Neuronal stem cell (in vitro differentiated cells): ENCODE data around the gene HOXB3. TPM values are rescaled to one million over a fixed set of nuclear protein-coding genes. Genes with fewer than 3 reads are reported as not detected.

Experiments
- DNase-seq: peaks from one replicate; pipeline ENCODE4 v3.0.0-alpha.2; 2013; ENCODE audit warnings: low spot score
- H2AFZ ChIP-seq: one replicate; pipeline ENCODE4 v1.6.1; 2013; ENCODE audit warnings: mild to moderate bottlenecking, low read length, inconsistent platforms
- H2AK5ac ChIP-seq: 2 replicates; pipeline ENCODE4 v1.6.1; 2013; ENCODE audit warnings: low read depth, mild to moderate bottlenecking, inconsistent platforms, low read length, moderate library complexity, mixed read lengths
- H2BK120ac ChIP-seq: 2 replicates; pipeline ENCODE4 v1.6.1; 2013; ENCODE audit warnings: low read depth, mild to moderate bottlenecking, inconsistent platforms, low read length, moderate library complexity, mixed read lengths
- H2BK12ac ChIP-seq: one replicate; pipeline ENCODE4 v1.6.1; 2013; ENCODE audit warnings: low read length, inconsistent platforms
- H2BK15ac ChIP-seq: 2 replicates; pipeline ENCODE4 v1.6.1; 2013; ENCODE audit warnings: mild to moderate bottlenecking, low read length, inconsistent platforms, mixed read lengths
- H2BK5ac ChIP-seq: one replicate; pipeline ENCODE4 v1.6.1; 2013; ENCODE audit warnings: inconsistent platforms, mild to moderate bottlenecking, low read length, moderate library complexity
- H3K14ac ChIP-seq: one replicate; pipeline ENCODE4 v1.6.1; 2013; ENCODE audit warnings: low read length, inconsistent platforms
- H3K18ac ChIP-seq: 2 replicates; pipeline ENCODE4 v1.6.1; 2013; ENCODE audit warnings: low read length, inconsistent platforms
- H3K23ac ChIP-seq: 2 replicates; pipeline ENCODE4 v1.6.1; 2013; ENCODE audit warnings: low read depth, mild to moderate bottlenecking, mixed read lengths, low read length, inconsistent platforms; ENCODE audit not compliant: poor library complexity
- H3K27ac ChIP-seq: replicated peaks from 3 replicates; pipeline ENCODE4 v1.5.1; 2013; ENCODE audit warnings: low read length, inconsistent platforms
- H3K27me3 ChIP-seq, 3 experiments: 2 replicates each; pipeline ENCODE4 v1.6.1; 2013; ENCODE audit warnings: low read length in 3 of 3, mild to moderate bottlenecking in 2 of 3, inconsistent platforms in 1 of 3, low read depth in 1 of 3, mixed read lengths in 1 of 3, moderate library complexity in 1 of 3; ENCODE audit not compliant: control insufficient read depth in 3 of 3, insufficient read depth in 3 of 3
- H3K36me3 ChIP-seq, 2 donors: replicated peaks in 1 of 2; 2 replicates each; pipeline ENCODE4 v1.6.1; 2013; ENCODE audit warnings: low read length in 2 of 2; ENCODE audit not compliant: control insufficient read depth in 2 of 2, insufficient read depth in 2 of 2
- H3K4ac ChIP-seq: 2 replicates; pipeline ENCODE4 v1.6.1; 2013; ENCODE audit warnings: inconsistent platforms, mild to moderate bottlenecking, low read length, moderate library complexity
- H3K4me1 ChIP-seq, 2 donors: 1 replicate in 1 of 2; 2 replicates in 1 of 2; pipeline ENCODE4 v1.6.1; 2013; ENCODE audit warnings: low read length in 2 of 2, low read depth in 1 of 2; ENCODE audit not compliant: control insufficient read depth in 2 of 2, insufficient read depth in 1 of 2
- H3K4me2 ChIP-seq: one replicate; pipeline ENCODE4 v1.6.1; 2013; ENCODE audit warnings: mild to moderate bottlenecking, low read length, inconsistent platforms; ENCODE audit not compliant: insufficient read depth, poor library complexity, severe bottlenecking
- H3K4me3 ChIP-seq, 2 donors: 2 replicates each; pipeline ENCODE4 v1.5.1; 2013; ENCODE audit warnings: low read length in 2 of 2, mild to moderate bottlenecking in 2 of 2, inconsistent platforms in 1 of 2, moderate library complexity in 1 of 2
- H3K79me1 ChIP-seq: one replicate; pipeline ENCODE4 v1.6.1; 2013; ENCODE audit warnings: low read depth, mild to moderate bottlenecking, inconsistent platforms, low read length, moderate library complexity
- H3K9ac ChIP-seq: one replicate; pipeline ENCODE4 v1.6.1; 2013; ENCODE audit warnings: mild to moderate bottlenecking, low read depth, low read length, inconsistent platforms; ENCODE audit not compliant: poor library complexity
- H3K9me3 ChIP-seq, 2 donors: replicated peaks in 1 of 2; 2 replicates each; pipeline versions ENCODE3 to v1.6.1; 2013; ENCODE audit warnings: low read length in 2 of 2, mild to moderate bottlenecking in 2 of 2, inconsistent platforms in 1 of 2, low read depth in 1 of 2, mixed read lengths in 1 of 2, moderate library complexity in 1 of 2; ENCODE audit not compliant: control insufficient read depth in 2 of 2, insufficient read depth in 1 of 2
- H4K8ac ChIP-seq: one replicate; pipeline ENCODE4 v1.6.1; 2013; ENCODE audit warnings: low read depth, mild to moderate bottlenecking, inconsistent platforms, low read length, moderate library complexity
- H4K91ac ChIP-seq: one replicate; pipeline ENCODE4 v1.6.1; 2013; ENCODE audit warnings: low read length, low read depth, mild to moderate bottlenecking, inconsistent platforms; ENCODE audit not compliant: poor library complexity
- WGBS, 2 donors: extraction: QIAGEN DNeasy Blood & Tissue Kit; methylation state at CpG; one replicate each; pipeline ENCODE4 v1.1.7; 2013; ENCODE audit warnings: missing lambda C conversion rate in 2 of 2, mixed read lengths in 1 of 2; ENCODE audit not compliant: insufficient read length in 2 of 2, insufficient replicate concordance in 1 of 2; ENCODE audit errors: extremely low coverage in 2 of 2; 5-methylcytosine and 5-hydroxymethylcytosine counted together
- polyA plus RNA-seq, 2 experiments: library from polyadenylated mRNA; stranded (reverse); fragments of 200-250 nt; gene quantifications; one replicate each; pipeline ENCODE4 v1.2.3, GENCODE V29; 2013

HOXB3 gene
- not detected for polyA plus RNA-seq (2013, experiment 1 of 2)
- polyA plus RNA-seq (2013, experiment 2 of 2): not detected

DNA sequence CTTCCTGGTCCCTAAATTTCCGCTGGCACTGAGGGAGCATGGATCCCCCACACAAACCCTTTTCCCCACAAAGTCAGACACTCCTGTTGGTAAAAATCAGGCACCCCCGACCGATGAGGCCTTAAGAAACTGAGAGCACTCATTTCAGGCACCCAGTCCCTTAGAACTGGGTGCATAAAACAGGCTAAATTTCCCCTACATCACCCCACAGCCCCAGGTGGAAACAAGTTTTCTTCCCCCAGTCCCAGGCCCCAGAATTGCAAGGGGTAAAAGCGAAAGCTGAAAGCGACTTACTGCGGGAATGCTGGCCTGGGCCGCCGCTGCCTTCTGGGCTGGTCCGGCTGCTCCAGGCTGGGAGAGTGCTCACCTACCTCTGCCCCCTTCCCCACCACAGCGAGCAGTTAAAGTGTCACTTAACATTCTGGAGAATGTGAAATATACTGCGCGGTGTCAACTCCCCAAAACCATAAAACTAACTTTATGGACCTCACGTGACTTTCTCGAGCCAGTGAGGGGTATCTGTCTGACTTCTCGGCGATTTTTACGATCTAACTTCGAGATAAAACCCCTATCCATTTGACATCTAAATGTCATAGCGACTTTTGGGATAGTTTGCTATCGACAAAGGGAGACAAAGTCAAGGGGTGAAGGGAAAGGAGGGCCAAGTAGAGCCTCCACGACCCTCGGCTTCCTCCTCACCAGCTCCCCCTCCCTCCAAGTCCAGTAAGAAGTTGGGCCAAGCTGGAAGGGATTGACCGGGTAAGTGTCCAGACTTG is at the start of gene HOXB3:
Gene HOXB3 (minus strand): TSS at position 411 of the 776 bp plus-strand sequence. CDS start 37,767 bp downstream, outside the sequence.
- no peak within 1 kb of the TSS for H2AK5ac ChIP-seq
- H3K36me3 ChIP-seq: no peaks in the 10 kb centered on the region
- H2BK15ac ChIP-seq: no peak within 1 kb of the TSS
- H3K4ac ChIP-seq: no peak within 1 kb of the TSS
- no peaks in the 10 kb centered on the region for H3K4me1 ChIP-seq
- no peak within 1 kb of the TSS for H2BK120ac ChIP-seq
- no peak within 1 kb of the TSS for H4K8ac ChIP-seq
- peaks cover 0 to 1% of the 10 kb centered on the region in 2 donors for H3K9me3 ChIP-seq
- no peak within 1 kb of the TSS for H2BK5ac ChIP-seq
- no peak within 1 kb of the TSS for H3K27ac ChIP-seq
- no peak for DNase-seq
- H3K23ac ChIP-seq: no peak within 1 kb of the TSS
- no peak within 1 kb of the TSS for H3K18ac ChIP-seq
- H4K91ac ChIP-seq: no peak within 1 kb of the TSS
- no peak within 1 kb of the TSS for H3K14ac ChIP-seq
- WGBS, 2 donors: no CpG with 5 or more reads among the region's 23 CpGs
- H3K27me3 ChIP-seq: peaks cover 58 to 100% (median 100%) of the 10 kb centered on the region in 3 experiments
- no peaks in the 10 kb centered on the region for H3K79me1 ChIP-seq
- no peak within 1 kb of the TSS for H3K4me3 ChIP-seq
- no peak within 1 kb of the TSS for H3K9ac ChIP-seq
- H3K4me2 ChIP-seq: no peak within 1 kb of the TSS
- no peak within 1 kb of the TSS for H2AFZ ChIP-seq
- no peak within 1 kb of the TSS for H2BK12ac ChIP-seq

DNA sequence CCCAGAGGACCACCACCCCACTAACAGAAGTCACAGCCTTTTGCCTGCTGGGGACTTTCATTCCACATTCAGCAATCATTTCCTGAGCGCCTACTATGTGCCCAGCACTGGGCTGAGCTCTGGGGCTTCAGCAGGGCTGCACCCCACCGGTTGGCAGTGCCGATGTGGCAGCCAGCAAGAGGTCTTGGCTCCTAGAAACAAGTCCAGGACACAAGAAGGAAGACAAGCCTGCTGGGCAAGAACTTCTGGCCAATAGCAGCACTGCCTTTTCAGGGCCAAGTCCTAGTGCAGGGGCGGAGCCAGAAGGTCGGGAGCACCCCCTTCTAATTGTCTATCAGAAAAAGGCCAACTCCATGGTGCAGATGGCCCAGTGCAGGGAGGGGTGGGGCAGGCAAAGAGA is 49.1 kb upstream of the HOXB3 start:
- H3K9me3 ChIP-seq: peaks cover 2 to 3% of the 10 kb centered on the region in 2 donors

DNA sequence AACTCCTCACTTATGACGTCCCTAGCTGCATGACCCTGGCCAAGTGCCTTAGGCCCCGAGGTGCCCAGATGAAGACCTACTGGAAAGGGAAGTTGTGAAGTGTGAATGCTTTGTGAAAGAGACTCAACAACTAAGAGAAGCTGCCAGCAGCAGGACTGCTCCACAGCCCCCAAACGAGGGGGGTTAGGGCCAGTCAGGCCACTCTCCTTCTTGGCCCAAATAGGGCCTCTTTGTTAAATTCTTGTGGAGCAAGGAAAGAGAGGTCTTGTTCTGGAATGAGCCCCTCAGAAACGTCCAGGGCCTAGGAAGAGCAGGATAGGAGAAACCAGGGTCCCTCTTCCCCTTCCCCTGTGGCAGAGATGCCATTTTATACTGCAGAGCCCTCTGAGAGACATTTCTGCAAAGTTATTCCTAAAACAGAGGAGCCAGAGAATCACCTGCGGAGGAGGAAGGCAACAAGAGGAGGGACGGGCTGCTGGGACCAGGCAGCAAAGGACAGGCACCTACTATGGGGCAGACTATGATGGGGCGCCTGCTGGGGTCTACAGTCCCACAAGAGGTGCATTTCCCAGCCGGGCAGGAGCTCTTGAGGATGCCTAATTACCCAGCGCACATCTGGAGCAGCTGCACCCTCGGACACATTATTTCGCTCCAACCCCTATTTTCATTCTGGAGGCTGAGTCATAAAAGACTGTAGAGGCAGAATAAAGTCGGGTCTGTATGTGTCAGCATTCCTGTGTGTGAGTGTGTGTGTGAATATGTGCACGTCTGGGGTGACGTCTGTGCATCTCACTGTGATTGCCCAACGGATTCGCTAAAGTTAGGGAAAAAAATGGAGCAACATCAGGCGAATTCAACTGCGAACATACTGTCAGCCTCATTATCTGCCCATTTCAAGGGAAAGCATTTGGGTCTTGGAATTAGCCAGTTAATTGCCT is 47.6 kb upstream of the HOXB3 start:
- Histone ChIP-seq H3K4me3 (no peak overlapping the region), H3K79me1 (no peaks in the 10 kb centered on the region), H3K23ac (no peak overlapping the region), H3K27me3 (peaks cover 60 to 100% (median 98%) of the 10 kb centered on the region in 3 experiments), H3K18ac (no peak overlapping the region), H2BK12ac (no peak overlapping the region), H4K8ac (no peak overlapping the region), H2AFZ (no peak overlapping the region), H4K91ac (no peak overlapping the region), H3K4me2 (no peak overlapping the region), H2BK15ac (no peak overlapping the region), H3K27ac (no peak overlapping the region), H3K36me3 (no peaks in the 10 kb centered on the region), H3K9me3 (peaks cover 2 to 3% of the 10 kb centered on the region in 2 donors), H3K14ac (no peak overlapping the region), H2AK5ac (no peak overlapping the region), H2BK5ac (no peak overlapping the region), H3K4ac (no peak overlapping the region), H3K4me1 (no peaks in the 10 kb centered on the region), H2BK120ac (no peak overlapping the region), H3K9ac (no peak overlapping the region)
- WGBS, 2 donors: no CpG with 5 or more reads among the region's 18 CpGs
- no peak for DNase-seq

More for the DNA sequence above, 49.1 kb upstream of the HOXB3 start:
- H3K4me2 ChIP-seq: no peak overlapping the region
- WGBS, 2 donors: no CpG with 5 or more reads among the region's 5 CpGs
- H3K4ac ChIP-seq: no peak overlapping the region
- H2BK15ac ChIP-seq: no peak overlapping the region
- H3K18ac ChIP-seq: no peak overlapping the region
- peaks cover 56 to 100% (median 98%) of the 10 kb centered on the region in 3 experiments for H3K27me3 ChIP-seq
- H3K14ac ChIP-seq: no peak overlapping the region
- no peak overlapping the region for H3K9ac ChIP-seq
- no peak overlapping the region for H4K8ac ChIP-seq
- no peak overlapping the region for H2BK120ac ChIP-seq
- H3K79me1 ChIP-seq: no peaks in the 10 kb centered on the region
- no peak overlapping the region for H4K91ac ChIP-seq
- H3K4me3 ChIP-seq: no peak overlapping the region
- H3K36me3 ChIP-seq: no peaks in the 10 kb centered on the region
- no peak overlapping the region for H3K27ac ChIP-seq
- no peak overlapping the region for H2BK5ac ChIP-seq
- H3K23ac ChIP-seq: no peak overlapping the region
- H2AFZ ChIP-seq: no peak overlapping the region
- H2AK5ac ChIP-seq: no peak overlapping the region
- H2BK12ac ChIP-seq: no peak overlapping the region
- no peak for DNase-seq
- H3K4me1 ChIP-seq: no peaks in the 10 kb centered on the region
